ENCODE results near the gene SRP19.
"Not testable (repeated sequence)": the region's sequence is repeated elsewhere in the genome, so short reads cannot be mapped to it uniquely, and the experiment has no call there.

The SRP19 gene

DNA sequence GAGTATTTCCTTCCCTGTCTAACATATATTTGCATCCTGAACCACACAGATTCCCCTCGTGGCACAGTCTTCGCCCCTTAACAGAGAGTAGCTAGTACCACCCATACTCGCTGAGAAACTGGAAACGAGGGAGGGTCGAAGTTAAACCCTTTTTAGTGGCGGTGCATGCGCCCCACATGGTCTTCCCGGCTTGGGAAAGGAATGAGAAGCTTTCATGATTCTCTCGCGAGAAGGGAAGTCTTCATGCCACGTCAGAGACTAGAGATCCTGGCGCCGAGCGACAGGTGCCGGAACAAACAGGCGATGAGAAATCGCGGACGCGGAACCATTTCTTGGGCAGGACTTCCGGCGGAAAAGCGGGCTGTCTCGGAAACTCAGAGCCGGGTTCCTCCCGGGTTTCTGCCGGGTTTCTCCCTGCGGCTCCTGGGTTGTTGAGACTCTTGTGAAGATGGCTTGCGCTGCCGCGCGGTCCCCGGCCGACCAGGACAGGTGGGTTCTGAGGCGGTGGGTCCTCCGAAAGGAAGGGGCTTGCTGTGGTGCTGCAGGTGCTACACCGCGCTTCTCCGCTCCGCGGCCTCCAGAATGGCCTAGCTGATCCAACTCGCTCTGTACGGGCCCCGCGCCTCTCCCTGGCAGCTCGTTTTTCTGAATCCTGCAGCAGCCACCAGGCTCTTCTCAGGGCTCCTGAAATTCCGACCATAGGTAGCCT, at the start of gene SRP19:
SRP19 (plus strand) TSS at position 359 of the 709 bp plus-strand sequence; CDS start at position 449, 90 bp downstream.
- peak; percentile 98 for DNase-seq (ENCODE audit: low spot score)

- DNase-seq (ENCODE audit: low spot score): no peak
Measured at GRCh38 chr5:112812549-112812948, 48.5 kb upstream of the SRP19 start.

DNA sequence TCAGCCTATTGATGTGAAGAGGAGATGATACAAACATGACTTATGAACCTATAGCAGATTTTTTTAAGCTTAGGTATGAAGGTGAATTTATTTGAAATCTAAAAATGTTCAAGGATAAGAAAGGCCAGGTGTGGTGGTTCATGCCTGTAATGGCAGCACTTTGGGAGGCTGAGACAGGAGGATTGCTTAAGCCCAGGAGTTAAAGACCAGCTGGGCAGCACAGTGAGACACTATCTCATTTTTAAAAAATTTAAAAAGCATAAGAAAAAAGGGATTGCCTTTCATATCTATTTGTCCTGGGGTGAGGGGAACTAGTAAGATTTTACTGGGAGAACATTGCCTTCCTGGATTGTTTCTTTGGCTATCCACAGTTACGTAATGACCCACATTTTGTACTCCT, 40.8 kb upstream of the SRP19 start:
- no peak for DNase-seq (ENCODE audit: low spot score)

- DNase-seq (ENCODE audit: low spot score): no peak
Measured at GRCh38 chr5:112822456-112822855, 38.6 kb upstream of the SRP19 start.

DNA sequence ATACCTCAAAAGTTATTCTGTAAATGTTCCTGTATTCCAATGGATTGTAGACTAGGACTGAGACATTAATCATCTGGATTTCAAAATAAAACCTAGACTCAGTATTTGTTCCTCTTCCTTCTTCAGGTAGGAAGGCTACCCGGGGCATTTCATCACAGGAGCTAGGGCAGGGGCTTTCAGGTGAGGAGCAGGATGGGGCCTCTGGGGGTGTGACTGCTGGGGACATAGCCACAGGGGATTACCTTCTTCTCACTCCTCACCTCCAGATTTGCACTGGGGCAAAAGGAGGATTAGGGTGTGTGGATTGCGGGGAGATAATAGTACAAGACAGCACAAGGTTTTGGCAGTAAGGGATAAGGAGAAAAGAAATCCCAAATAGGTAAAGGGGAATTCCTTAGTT, 37.9 kb upstream of the SRP19 start:
- no peak for DNase-seq (ENCODE audit: low spot score)

DNA sequence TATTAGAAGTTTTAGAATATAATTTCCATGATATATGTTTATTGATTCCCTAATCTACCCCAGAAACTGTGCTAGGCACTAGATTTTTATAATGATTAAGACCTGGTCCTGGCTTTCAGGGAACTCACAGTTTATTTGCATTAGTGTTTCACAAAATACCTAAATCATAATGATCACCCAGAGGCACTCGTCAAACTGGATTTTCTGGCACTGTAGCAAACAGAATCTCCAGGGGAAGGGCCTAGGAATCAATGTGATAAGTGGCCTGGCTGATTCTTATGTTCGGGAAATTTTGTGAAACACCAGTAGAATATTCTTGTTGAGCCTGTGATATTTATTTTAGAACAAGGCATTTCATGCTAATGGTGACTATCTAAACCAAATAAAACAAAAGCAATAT, 37.4 kb upstream of the SRP19 start:
- no peak for DNase-seq (ENCODE audit: low spot score)

- DNase-seq (ENCODE audit: low spot score): no peak
Measured at GRCh38 chr5:112824197-112824596, 36.9 kb upstream of the SRP19 start.

DNA sequence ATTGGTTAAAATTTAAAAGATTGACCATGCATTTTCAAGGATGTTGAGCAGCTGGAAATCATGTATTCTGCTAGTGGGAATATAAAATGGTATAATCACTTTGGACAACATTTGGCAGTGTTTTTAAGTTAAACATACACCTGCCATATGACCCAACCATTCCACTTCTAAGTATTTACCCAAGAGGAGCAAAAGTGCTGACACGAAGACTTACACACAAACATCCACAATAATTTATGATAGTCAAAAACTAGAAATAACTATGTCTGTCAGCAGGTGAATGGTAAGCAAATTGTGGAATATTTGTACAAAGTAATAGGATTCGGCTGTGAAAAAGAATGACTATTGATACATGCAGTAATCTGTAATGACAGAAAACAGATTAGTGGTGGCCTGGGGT, 30.7 kb upstream of the SRP19 start:
- no peak for DNase-seq (ENCODE audit: low spot score)

GRCh38 chr5:112833971-112834370, 27.1 kb upstream of the SRP19 start:
- DNase-seq (ENCODE audit: low spot score): no peak

DNA sequence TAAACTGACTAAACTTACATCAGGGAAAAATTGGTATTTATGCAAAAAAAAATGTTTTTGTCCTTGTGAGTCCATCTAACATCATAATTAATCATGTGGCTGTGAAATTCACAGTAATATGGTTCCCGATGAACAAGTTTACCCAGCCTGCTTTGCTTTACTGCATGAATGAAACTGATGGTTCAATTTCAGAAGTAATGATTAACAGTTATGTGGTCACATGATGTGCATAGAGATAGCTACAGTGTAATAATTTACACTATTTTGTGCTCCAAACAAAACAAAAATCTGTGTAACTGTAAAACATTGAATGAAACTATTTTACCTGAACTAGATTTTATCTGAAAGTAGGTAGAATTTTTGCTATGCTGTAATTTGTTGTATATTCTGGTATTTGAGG, 16.6 kb upstream of the SRP19 start:
- DNase-seq (ENCODE audit: low spot score): no peak

DNA sequence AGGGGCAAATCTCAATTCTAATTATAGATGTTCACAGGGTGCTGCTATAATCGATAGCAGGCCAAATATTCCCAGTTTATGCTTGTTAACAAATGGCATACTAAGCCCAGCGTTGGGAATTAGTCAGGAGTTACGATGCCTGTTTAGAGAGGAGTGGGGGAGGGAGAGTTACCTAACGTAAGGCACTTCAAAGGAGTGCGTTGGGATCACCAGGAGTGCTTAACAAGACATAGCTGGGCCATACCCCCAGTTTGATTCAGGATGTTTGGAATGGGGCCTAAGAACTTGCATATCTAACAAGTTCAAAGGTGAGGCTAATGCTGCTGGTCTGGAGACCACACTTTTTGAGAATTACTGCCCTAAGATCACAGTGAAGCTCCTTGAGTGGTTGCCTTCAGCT, 14.5 kb upstream of the SRP19 start:
- DNase-seq (ENCODE audit: low spot score): no peak

DNA sequence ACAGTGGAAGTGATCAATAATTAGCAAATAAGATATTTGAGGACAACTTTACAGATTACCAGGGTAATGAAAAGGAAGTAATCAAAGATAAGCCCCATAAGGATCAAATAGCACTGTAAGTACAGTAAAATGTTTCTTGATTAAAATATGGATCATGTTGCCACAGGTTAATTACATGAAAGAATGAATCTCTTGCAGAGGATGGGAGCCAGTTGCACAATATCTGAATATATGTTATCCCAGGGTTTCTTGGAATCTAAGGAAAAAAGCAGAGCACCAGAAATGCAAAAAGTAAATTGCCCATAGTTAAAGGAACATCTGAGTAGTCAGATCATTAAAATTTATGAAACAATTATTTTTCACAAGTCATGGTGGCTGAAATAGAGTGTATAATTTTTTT, 13.8 kb upstream of the SRP19 start:
- DNase-seq (ENCODE audit: low spot score): no peak

DNA sequence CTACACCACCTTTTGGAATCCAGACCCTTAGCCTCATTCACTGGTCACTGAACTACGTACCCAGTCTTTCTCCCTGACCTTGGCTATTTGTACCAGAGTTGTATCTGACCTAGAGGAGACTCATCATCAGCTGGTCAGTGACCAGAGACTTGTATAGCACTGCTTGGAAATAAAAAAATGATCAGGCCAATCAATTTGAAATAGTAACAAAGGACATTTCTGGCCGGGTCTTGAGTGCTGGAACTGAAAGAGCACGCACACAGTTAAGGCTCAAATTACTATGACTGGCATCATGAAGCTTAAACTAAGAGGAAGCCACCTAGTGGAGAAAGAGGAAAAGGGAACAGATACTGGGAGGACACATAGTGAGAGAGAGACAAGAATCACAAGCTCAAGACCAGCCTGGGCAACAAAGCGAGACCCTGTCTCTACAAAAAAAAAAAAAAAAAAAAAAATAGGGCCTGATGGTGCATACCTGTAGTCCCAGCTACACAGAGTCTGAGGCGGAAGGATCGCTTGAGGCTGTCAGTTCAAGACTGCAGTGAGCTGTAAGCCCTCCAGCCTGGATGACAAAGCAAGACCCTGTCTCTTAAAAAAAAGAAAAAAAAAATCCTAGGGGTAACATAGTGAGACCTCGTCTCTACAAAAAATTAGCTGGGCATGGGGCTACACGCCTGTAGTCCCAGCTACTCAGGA, 12.8 kb upstream of the SRP19 start:
- DNase-seq (ENCODE audit: low spot score): peak; percentile 74

- DNase-seq (ENCODE audit: low spot score): no peak
Measured at GRCh38 chr5:112849912-112850311, 11.2 kb upstream of the SRP19 start.

DNA sequence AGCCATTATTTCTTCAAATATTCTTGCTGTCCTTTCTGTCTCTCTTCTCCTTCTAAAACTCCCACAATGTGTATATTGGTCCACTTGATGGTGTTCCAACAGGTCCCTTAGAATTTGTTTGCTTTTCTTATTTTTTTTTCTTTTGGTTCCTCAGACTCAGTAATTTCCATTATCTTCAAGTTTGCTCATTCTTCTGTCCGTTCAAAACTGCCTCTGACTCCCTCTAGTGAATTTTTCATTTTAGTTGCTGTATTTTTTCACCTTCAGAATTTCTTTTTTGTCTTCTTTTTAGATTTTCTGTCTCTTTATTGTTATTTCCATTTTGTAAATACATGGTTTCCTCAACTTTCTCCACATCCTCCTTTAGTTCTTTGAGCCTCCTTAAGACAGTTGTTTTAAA, 6.4 kb upstream of the SRP19 start:
- DNase-seq (ENCODE audit: low spot score): no peak

- DNase-seq (ENCODE audit: low spot score): no peak
Measured at GRCh38 chr5:112857866-112858265, 3.2 kb upstream of the SRP19 start.

GRCh38 chr5:112860571-112860928, 537 bp upstream of the SRP19 start:
- DNase-seq (ENCODE audit: low spot score): not testable (repeated sequence)

GRCh38 chr5:112861638-112861985, 525 bp downstream of the SRP19 start:
- DNase-seq (ENCODE audit: low spot score): no peak

DNA sequence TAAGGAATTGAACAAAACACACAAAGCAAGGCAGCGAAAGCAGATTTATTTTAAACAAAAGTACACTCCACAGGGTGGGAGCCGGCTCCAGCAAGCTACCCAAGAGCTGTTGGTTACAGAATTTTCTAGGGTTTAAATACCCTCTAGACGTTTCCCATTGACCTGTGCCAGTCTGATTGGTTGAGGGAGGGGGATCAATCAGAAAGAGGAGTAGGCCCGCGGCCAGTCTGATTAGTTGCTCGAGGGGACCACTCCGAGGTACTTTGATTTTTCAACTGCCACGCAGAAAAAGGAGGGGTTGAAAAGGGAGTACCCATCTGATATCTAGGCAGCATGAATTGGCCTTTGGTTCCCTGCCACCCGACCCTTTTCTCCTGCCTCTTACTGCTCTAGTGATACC, 998 bp downstream of the SRP19 start:
- no peak for DNase-seq (ENCODE audit: low spot score)

DNA sequence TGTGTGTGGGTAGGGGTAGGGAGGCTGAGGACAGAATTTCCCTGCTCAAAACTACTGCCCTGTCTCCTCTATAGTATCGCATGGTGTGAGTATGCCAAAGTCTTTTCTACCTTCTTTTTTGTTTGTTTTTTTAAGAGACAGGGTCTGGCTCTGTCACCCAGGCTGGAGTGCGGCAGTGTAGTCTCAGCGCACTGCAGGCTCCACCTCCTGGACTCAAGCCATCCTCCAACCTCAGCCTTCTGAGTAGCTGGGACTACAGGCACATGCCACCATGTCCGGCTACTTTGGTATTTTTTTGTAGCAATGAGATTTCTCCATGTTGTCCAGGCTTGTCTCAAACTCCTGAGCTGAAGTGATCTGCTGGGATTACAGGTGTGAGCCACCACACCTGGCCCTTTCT, 2.5 kb downstream of the SRP19 start:
- DNase-seq (ENCODE audit: low spot score): no peak

DNA sequence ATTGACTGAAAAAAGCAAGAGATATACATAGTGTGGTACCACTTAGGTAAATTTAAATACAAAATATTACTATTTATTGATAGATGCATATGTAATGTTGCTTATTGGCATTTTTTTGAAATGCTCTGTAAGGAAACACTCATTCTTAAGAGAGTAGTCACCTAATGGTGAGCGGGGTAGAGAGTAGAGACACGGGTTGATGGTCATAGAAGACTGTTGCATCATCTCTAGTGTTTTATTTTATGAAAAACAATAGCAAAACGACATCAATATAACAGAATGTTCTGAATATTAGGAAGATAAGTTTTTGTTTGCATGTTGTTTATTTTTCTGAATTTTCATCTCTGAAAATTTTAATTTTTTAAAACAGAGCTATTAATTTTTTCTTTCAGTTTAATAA, 4.0 kb downstream of the SRP19 start:
- DNase-seq (ENCODE audit: low spot score): no peak

GRCh38 chr5:112866739-112867138, 5.7 kb downstream of the SRP19 start:
- DNase-seq (ENCODE audit: low spot score): no peak

DNA sequence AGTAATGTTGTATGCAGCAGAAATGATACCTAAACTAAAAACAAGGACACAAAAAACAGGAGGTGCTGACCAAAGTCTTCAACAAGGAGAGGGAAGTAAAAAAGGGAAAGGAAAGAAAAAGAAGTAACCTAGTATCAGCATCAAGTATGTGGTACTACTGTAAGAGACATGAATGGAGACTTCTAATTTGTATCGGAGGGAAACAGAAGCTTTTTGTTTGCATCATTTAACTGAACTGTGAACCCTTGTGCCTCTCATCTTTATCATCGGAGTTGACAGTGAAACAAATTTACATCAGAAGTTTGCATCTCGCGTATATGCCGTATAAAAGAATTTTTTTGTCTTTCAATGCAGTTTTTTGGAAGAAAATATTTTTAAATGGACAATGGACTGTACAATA, 6.3 kb downstream of the SRP19 start:
- DNase-seq (ENCODE audit: low spot score): no peak

DNA sequence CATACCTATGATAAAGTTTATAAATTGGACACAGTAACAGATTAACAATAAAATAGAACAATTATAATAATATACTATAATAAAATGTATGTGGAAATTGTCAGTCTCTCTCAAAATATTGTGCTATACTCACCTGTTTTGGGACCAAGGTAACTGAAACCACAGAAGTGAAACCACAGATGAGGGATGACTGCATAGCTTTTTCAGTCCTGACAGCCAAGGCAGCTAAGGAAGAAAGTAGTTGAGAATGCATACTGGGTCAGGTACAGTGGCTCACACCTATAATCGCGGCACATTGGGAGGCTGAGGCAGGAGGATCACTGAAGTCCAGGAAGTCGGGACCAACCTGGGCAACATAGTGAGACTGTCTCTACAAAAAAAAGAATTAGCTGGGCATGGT, 8.9 kb downstream of the SRP19 start:
- DNase-seq (ENCODE audit: low spot score): no peak
